ENCODE data around the gene FOSL2.
"Not testable (repeated sequence)": the region's sequence is repeated elsewhere in the genome, so short reads cannot be mapped to it uniquely, and the experiment has no call there.

Gene FOSL2

DNA sequence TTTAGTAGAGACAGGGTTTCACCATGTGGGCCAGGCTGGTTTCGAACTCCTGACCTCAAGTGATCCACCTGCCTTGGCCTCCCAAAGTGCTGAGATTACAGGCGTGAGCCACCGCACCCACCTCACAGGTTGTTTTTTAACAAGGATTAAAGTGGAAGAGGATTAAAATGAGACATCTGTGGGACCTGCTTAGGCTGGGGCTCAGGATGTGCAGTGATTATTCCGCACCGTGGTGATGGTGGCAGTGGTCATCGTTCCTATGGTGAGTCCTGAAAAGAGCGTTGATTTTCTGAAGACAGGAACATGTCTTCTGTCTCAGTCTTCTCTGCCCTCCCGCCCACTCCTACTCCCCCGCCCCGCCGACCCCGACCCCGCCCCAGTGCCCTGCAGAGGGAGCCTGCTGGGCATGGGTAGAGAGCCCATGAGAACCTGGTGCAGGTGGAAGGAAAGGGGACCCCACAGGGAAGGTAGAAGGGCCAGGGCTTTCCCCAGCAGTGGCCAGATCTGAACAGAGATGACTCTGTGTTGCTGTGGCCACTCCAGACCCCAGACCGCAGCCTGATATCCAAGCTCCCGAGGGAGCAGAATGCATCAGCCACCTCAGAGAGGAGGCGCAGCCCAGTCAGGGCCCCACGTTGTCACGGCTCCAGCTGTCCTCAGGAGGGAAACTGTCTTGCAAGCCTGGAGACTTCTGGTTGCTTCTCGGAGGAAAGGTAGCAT is 34.5 kb upstream of the FOSL2 start:
- no peak for DNase-seq (ENCODE audit: low spot score)

- no peak for DNase-seq (ENCODE audit: low spot score)
Observed at GRCh38 chr2:28358668-28359201, 33.9 kb upstream of the FOSL2 start.

DNA sequence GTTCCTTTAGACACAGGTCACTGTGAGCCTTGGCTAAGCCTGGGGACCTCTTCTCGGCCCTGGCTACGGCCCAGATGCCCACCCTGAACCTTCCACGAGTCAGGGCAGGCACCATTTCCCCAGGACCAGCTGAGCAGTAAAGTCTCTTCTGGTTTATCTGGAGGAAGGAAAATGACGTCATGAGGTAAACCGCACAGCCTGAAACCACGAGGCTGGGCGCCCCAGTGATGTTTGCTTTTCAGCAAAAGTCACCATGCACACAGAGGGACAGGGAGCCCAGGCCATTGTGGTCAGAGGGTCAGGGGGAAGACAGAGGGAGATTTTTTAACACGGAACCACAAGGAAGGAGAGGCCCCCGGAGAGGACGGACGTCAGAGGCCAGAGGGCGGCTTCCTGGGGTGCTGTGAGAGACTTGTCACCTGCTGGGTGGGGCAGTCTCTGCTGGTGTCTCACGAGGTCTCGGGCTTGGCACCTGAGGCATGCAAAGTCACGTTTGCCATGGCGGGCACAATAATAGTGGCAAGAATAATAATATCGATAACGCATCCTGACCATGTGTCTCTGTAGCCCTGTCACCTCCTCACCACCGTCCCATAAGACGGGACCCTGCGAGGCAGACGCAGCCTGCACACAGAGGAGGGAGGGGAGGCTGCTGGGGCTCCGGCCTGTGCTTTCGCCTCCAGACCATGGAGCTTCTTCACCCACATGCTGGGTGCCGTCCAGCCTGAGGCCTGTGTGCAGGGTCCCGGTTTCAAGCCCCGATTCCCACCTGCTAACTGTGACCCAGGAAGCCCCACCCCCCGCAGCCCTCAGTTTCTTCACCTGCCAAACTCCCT is 33.2 kb upstream of the FOSL2 start:
- no peak for DNase-seq (ENCODE audit: low spot score)

DNA sequence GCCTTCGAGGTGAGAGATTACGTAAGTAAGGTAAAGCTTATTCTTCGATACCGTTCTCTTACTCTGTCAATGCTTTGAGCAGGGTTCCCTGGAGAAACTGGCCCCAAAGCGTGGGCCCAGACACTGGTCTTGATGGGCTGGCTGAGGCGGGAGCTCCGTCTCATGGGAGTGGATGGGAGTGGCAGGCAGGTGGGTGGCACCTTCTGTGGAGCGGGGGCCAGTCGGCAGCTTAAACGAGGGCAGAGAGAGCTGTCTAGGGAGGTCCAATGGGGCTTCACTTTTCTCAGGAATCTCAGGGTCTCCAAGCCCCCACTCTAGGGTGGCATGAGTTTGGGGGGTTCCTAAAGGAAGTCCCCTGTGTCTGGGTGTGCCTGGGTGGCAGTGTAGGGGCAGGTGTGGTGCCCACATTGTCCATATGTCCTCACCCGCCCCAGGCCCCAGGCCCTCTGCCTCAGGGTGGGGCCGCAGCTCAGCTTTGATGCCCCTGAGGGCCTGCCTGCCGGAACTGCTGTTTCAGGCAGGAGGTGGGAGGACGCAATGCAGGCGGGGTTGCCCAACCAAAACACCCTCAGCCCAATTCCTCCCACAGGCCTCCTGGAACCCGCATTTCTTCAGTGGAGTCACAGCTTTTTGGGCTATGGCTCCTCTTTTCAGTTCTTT is 32.5 kb upstream of the FOSL2 start:
- no peak for DNase-seq (ENCODE audit: low spot score)

DNA sequence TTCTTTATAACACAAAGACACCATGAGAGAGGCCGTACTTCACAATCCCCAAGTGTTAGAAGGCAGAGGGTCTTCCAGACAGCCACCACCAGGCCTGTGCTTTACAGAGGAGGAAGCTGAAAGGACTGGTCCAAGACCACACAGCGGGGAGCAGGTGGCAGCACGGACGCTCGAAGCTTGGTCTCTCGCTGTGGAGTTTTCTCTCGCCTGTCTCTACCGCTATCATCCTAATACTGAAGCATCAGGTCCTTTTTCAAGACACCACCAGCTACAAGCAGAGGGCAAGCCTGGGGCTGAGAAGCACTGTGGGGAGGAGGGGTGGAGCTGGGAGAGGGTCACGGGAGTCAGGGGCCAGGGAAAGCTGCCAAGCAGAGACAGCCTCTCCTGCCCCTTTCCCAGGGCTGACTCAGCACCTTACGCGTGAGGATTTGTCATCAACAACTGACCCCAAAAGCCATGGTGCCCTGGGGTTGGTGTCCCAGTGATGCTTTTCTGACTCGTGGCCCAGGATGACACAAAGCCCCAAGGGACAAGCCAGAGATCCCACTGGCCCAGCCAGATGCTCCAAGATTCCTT is 31.9 kb upstream of the FOSL2 start:
- DNase-seq (ENCODE audit: low spot score): no peak

DNA sequence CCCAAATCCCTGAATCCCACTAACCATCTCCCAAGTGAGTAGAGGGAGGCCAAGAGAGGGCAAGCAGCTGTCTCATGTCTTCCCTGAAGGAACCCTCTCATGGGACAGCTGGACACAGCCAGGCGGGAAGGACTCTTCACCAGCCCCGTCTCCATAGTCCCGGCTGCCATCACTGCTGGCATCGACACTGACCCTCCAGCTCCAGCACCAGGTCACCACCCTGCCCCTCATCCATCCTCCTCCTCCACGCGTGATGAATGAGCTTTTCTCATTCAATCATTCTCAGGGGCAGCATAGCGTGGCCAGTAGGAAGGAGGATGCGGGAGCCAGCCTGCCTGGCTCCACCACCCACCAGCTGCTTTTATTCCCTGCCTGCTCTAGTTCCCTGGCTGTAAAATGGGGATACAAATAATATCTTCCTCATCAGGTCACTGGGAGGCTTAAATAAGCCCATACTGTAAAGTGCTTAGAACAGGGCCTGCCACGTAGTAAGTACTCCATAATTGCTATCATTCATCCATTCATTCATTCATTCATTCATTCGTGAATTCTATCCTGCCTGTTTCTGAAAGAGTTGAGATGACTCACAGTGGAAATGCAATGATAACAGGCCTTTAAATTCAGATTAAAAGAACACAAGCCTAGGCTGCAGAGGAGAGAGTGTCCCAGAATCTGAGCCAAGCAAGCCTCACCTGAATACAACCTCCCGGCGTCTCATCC is 30.5 kb upstream of the FOSL2 start:
- no peak for DNase-seq (ENCODE audit: low spot score)

DNA sequence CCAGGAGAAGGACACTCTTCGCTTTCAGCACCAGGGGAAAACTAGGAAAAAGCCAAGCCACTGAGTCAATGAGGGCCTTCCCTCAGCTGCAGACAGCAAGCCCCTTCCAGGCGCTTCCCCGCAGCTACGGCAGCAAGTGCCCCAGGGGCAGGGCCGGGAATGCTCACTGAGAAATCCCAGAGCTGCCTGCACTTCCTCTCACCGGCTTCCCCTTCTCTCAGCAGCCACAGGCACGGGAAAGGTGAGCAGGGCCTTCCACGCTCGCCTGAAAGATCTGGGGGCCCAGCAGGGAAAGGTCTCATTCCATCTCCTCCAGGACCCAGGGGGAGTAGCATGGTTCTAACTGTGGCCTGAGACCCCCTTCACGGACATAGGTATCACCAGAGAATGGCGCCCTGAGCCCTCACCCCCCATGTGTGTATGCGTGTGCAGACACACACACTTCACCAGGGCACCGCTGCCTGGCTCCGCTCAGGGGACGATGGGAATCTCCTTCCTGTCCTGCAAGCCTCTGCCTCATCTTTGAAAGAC is 29.6 kb upstream of the FOSL2 start:
- no peak for DNase-seq (ENCODE audit: low spot score)

DNA sequence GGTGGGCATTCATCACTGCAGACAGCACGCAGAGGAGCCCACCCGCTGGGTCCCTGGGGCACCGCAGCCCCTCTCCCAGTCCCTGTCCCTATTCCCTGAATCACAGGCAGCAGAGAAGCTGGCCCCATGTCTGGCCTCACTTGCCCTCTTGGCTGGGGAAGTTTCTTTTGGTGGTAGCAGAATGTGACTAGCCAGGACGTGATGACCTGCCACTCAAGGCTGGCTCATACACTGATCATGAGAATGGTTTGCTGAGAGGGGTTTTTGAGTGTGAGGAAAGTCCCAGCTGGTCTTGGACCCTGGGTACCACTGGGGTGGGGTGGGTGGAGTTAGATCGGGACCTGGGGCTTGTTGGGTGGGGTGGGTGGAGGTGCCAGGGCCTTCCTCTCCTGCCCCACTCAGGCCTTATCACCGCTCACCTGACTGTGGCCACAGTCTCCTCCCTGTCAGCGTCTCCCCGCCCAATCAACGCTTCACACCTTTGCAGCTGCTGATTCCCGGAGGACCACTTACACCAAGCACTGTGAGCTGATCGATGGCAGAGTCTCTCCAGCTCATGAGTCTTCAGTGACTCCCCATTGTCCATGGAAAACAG is 28.9 kb upstream of the FOSL2 start:
- no peak for DNase-seq (ENCODE audit: low spot score)

DNA sequence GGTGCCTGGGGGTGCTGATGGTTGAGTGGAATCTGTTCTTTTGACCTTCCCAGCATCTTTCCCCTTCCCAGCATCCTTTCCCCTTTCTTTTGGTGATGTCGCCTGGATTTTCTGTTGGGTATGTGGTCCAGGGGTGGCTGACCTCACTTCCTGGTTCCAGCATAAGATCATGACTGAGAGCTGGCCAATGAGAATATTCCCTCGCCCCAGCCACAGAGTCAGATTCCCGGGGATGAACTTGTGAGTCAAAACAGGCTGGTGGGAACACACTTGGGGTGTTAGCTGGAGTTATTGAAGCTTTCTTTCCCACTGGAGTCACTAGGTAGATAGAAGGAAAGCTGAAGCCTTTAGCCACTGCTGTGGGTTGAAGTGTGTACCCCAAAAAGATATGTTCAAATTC is 28.0 kb upstream of the FOSL2 start:
- no peak for DNase-seq (ENCODE audit: low spot score)

DNA sequence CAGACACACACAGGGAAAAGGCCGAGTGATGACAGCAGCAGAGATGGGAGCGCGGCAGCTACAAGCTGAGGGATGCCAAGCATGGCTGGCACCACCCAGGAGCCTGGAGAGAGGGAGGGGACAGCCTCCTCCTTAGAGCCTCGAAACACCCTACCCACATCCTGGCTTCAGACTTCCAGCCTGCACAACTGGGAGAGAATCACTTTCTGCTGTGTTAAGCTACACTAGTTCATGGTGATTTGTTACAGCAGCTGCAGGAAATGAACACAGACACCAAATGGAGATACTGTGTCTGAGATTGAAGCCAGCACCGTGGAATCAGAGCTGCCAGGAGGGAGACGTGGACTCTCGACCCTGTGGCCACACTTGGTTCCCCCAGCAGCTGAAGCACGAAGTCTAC is 27.5 kb upstream of the FOSL2 start:
- DNase-seq (ENCODE audit: low spot score): no peak

GRCh38 chr2:28366149-28366495 is 26.5 kb upstream of the FOSL2 start:
- no peak for DNase-seq (ENCODE audit: low spot score)

DNA sequence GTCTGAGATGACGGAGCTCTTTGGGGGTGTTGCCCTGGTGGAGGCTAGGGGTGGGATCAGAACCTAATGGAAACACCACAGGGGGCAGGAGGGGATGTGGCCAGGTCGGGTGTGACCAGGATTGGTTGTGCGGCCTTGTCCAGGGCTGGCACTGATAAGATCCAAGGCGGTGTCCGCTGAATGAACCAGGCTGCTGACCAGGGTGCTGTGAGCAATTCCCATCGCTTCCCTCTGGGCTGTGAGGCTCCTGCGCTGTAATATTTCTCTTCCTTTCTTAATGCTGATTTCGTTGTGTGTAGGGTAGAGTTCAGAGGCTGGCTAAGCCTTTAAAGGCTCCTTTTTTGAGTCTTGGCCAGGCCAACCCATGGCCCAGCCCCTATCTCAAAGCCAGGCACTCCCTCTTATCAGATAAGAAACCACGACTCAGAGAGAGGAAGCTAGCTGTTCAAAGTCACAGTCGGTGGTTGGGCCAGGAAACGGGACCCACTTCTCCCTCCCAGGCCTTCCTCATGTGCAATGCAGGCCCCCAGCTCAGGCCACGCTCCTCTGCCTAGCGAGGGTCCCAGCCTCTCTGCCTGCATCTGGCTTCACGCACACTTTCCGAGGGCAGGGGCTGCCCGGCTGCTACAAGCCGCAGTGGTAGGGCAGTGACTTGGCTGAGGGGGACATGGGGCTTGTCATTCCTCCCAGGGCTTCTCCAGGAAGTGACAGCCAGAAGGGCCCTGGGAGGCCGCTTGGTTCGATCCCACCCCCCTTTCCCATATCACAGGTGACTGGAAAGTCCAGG is 26.0 kb upstream of the FOSL2 start:
- no peak for DNase-seq (ENCODE audit: low spot score)

DNA sequence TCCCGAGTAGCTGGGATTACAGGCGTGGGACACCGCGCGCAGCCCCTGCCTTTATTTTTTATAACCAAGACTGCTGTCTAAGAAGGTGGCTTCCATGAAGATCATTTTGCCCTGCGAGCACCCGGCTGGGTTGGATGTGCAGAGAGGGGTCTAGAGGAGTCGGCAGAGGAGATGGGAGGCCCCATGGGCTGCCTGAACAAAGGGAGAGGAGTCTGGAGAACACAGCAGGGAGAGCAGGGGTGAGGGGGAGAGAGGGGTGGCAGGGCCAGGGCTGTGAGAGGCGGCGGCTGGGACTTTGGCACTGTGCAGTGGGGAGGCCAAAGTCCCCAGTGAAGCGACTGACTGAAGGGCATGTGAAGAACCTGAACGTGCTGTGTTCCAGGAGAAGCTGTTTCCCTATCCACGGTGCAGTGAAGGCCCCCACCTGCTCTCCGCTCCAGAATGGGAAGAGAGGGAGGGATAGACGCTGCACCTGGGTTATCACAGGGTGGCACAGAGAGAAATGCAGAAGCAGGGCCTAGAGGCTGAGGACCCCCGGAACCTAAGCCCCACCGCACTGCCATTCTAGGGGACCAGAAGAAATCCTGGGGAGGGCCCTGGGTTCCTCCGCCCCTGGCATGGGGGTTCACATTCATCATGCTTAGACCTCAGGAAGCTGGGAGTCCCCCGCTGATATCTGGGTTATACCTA is 24.8 kb upstream of the FOSL2 start:
- no peak for DNase-seq (ENCODE audit: low spot score)

DNA sequence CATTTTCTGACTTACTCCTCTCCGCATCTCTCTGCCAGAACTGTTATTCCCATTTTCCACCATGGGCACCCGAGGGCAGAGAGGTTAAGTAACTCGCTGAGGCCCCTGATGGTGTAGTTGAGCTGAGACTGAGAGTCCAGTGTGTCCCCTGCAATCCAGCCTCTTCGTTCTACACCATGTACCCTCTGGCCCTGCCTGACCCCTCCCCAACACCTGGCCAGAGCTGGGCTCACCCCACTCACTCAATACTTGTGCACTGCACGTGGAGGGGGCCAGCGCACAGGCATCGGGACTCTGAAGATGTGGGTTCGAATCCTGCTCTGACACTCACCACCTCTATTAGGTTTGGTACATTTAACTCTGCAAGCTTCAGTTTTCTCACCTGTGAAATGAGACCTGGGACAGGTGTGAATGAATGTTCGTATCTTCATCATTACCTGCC is 24.3 kb upstream of the FOSL2 start:
- DNase-seq (ENCODE audit: low spot score): no peak

DNA sequence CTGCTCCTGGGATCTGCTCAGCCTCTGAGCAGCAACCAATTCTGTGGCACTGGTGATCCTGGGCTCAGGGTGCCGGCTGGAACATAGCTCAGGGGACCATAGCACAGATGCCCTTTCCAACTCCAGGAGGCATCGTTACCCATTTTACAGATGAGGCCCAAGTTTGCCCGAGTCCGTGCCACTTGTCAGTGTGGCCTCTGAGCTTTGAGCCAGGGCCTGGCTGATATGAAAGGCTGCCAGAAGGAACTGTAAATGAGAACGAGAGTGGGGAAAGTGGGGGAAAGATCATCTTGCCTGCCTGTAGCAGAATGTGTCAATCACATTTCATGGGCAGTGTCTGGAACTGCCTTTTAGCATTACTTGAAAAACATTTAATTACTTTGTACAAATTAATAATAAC is 23.3 kb upstream of the FOSL2 start:
- DNase-seq (ENCODE audit: low spot score): no peak

GRCh38 chr2:28370354-28370753 is 22.3 kb upstream of the FOSL2 start:
- DNase-seq (ENCODE audit: low spot score): no peak

DNA sequence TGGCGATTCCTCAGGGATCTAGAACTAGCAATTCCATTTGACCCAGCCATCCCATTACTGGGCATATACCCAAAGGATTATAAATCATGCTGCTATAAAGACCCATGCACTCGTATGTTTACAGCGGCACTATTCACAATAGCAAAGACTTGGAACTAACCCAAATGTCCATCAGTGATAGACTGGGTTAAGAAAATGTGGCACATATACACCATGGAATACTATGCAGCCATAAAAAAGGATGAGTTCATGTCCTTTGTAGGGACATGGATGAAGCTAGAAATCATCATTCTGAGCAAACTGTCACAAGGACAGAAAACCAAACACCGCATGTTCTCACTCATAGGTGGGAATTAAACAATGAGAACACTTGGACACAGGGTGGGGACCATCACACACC is 20.9 kb upstream of the FOSL2 start:
- DNase-seq (ENCODE audit: low spot score): not testable (repeated sequence)

- DNase-seq (ENCODE audit: low spot score): no peak
Observed at GRCh38 chr2:28373854-28374253, 18.8 kb upstream of the FOSL2 start.

DNA sequence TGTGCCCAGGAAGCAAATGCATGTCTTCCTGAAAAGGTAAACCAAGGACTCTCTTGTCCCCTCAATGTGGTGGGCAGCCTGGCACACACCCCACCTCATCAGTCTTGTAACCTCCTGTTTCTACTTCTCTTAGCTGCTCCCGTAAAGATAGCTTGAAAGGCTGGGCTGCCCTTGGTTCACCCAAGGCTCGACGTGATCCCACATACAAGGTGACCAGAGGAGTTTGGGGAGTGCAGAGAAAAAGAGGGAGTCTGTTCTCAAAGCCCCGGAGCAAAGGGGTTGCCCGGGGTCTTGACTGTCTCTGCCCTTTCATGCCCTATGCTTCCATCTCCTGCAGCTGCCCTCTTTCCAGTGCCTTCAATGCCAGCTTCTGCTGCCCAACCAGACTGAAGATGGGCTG is 18.3 kb upstream of the FOSL2 start:
- no peak for DNase-seq (ENCODE audit: low spot score)

- DNase-seq (ENCODE audit: low spot score): no peak
Observed at GRCh38 chr2:28375236-28375635, 17.4 kb upstream of the FOSL2 start.
